Effector CD4-positive, alpha-beta T cell (primary cell): ENCODE measurements around the gene BCHE.

Source experiments
- DNase-seq: peaks from one replicate; pipeline ENCODE4 v3.0.0-alpha.2; 2020

Gene BCHE

GRCh38 chr3:165749241-165749640, 88.0 kb downstream of the BCHE start:
- DNase-seq, result no peak

GRCh38 chr3:165748094-165748493, 89.1 kb downstream of the BCHE start:
- DNase-seq, result no peak

GRCh38 chr3:165746874-165747273, 90.3 kb downstream of the BCHE start:
- no peak for DNase-seq

GRCh38 chr3:165744025-165744424, 93.2 kb downstream of the BCHE start:
- no peak for DNase-seq

- no peak for DNase-seq
Observed at GRCh38 chr3:165742351-165742750, 94.9 kb downstream of the BCHE start.

GRCh38 chr3:165729756-165730155, 107.5 kb downstream of the BCHE start:
- no peak for DNase-seq

GRCh38 chr3:165728924-165729323, 108.3 kb downstream of the BCHE start:
- DNase-seq, result no peak

- no peak for DNase-seq
Observed at GRCh38 chr3:165725296-165725695, 111.9 kb downstream of the BCHE start.
